SK-N-DZ (cell line): ENCODE measurements around the gene RADIL.

Source experiments
- DNase-seq: peaks from one replicate; pipeline ENCODE4 v3.0.0-alpha.2; 2015; ENCODE audit warnings: low spot score

The RADIL gene

GRCh38 chr7:4851459-4852422 is 31.8 kb downstream of the RADIL start:
- DNase-seq = no peak

- no peak for DNase-seq
These were observed 33.2 kb downstream of the RADIL start for GRCh38 chr7:4850262-4850795.

- DNase-seq = peak; percentile 80
These were observed 34.1 kb downstream of the RADIL start for GRCh38 chr7:4849390-4849789.

GRCh38 chr7:4845740-4846142 is 37.8 kb downstream of the RADIL start:
- DNase-seq = peak; percentile 73

- no peak for DNase-seq
These were observed 41.0 kb downstream of the RADIL start for GRCh38 chr7:4842319-4843064.

GRCh38 chr7:4841836-4842235 is 41.7 kb downstream of the RADIL start:
- no peak for DNase-seq

GRCh38 chr7:4841007-4841784 is 42.3 kb downstream of the RADIL start:
- DNase-seq = no peak

GRCh38 chr7:4840079-4840501 is 43.4 kb downstream of the RADIL start:
- no peak for DNase-seq

- no peak for DNase-seq
These were observed 44.7 kb downstream of the RADIL start for GRCh38 chr7:4838626-4839334.

GRCh38 chr7:4837803-4838625 is 45.5 kb downstream of the RADIL start:
- peak; percentile 39 for DNase-seq

- peak; percentile 41 for DNase-seq
These were observed 46.3 kb downstream of the RADIL start for GRCh38 chr7:4837041-4837802.

GRCh38 chr7:4836206-4836661 is 47.3 kb downstream of the RADIL start:
- DNase-seq = no peak

GRCh38 chr7:4835398-4836205 is 47.9 kb downstream of the RADIL start:
- no peak for DNase-seq

- no peak for DNase-seq
These were observed 48.7 kb downstream of the RADIL start for GRCh38 chr7:4834601-4835397.

- DNase-seq = no peak
These were observed 49.6 kb downstream of the RADIL start for GRCh38 chr7:4833691-4834600.

GRCh38 chr7:4833176-4833575 is 50.3 kb downstream of the RADIL start:
- no peak for DNase-seq
